ENCODE results near the gene BCAS4.

The BCAS4 gene

GRCh38 chr20:50857348-50857747, 62.5 kb downstream of the BCAS4 start:
- no peak for DNase-seq

- DNase-seq, result no peak
These were observed 63.7 kb downstream of the BCAS4 start for GRCh38 chr20:50858525-50858924.

DNA sequence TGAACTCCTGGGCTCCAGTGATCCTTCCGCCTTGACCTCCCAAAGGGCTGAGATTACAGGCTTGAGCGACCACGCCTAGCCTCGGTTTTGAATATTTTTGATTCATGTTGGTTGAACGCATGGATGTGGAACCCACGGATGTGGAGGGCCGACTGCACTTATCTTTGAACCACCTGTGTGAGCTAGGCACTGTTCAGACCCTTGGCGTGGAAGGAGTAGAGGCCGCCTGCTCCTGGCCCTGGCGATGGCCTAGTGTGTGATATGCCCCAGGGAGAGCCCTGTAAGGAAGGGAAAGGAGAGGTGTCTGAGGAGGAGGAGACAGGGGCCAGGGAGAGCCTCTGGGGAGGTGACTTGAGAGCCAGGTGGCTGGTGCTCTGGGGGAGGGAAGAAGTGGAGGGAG, 64.3 kb downstream of the BCAS4 start:
- DNase-seq, result no peak

GRCh38 chr20:50861012-50861411, 66.2 kb downstream of the BCAS4 start:
- DNase-seq, result no peak

DNA sequence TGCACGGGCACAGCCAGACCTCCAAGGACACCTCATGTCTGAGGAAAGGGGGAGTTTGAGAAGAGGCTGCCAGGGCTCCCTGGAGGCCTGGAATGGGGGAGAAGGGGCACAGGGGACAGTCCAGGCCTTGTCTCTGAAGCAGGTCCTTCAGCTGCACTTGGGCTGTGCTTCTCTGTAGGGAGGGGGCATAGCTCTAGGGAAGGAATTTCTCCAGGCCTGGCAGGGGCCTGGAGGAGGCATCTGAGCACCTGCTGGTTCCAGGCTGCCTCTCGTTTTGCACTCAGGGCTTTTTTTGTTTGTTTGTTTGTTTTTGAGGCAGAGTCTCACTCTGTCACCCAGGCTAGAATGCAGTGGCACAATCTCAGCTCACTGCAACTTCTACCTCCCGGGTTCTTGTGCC, 67.7 kb downstream of the BCAS4 start:
- no peak for DNase-seq

DNA sequence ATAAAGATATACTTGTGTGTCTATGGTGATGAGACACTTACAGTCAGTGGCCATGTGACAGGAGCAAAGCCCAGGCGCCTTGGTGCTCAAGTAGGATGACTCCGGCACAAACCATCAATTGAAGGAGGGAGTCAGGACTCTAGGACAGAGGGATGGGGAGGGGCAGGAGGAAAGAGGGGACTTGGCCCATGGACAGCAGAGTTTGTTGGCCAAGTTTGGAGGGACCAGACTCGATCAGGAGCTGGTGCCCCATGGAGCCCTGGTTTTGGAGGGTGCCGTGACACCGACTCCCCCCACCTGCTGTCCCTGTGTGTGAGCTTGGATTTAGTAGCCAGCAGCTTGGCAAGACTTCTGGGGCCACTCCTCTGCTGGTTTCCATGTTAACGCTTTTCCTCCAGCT, 70.3 kb downstream of the BCAS4 start:
- no peak for DNase-seq

DNA sequence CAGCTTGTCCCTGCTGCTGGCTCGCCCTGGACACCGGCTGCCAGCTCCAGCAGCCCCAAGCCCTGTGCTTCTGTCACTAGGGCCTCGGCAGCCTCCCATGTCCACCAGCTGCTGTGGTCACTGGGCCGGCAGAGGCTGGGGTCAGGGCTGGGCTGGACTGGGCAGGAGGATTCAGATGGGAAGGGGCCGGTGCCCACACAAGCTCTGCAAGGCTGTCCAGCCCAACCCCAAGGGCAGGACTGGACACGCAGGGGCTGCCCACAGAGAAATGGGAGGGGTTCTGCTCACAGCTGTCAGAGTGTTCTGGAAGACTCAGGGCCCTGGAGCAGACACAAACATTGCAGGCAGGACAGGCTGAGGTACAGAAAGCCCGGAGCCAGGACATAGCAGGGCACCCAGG, 70.7 kb downstream of the BCAS4 start:
- DNase-seq, result no peak

DNA sequence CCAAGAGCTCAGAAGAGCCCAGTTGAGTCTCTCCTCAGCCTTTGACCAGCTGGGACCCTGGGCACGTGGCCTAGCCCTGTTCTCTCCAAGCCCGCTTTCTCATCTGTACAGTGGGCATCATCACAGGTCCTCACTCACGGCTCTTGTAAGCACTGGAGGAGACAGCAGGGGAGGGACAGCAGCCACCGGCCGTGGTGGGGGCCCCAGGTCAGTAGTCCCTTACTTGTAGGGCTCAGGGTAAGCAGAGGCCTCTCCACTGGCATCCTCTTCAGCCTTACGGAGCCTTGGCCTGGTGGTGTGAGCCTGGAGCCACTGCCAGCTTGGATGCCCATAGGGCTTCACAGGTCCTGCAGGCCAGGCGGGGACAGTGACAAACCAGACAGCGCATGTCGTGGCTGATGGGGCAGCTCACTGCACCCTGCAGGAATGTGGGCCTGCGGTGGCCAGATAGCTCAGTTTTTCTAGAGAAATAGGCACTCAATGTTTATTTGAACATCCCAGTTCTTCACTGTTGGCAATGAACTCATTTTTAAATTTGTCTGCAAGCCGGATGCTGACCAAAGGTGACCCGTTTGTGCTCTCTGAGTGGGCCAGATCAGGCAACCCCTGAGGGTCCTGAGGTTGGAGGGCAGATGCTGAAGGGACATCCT, 71.3 kb downstream of the BCAS4 start:
- DNase-seq, result no peak

DNA sequence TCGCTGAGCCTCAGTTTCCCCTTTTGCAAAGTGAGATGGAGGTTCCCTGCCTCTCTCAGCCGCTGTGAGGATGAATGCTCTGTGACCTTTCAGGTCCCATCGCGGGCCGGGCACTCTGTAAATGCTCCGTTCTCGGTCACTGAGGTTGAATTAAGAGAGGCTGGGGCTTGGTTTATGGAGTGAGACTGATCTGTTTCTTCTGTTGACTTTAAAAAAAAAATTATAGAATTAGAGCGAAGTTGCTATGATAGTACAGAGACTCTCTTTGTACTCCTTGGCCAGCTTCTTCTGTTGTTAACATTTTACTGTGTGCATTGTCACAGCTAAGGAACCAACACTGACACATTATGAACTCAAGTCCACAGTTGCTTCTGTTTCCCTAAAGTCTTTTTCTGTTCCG, 72.0 kb downstream of the BCAS4 start:
- no peak for DNase-seq

GRCh38 chr20:50867805-50868204, 72.9 kb downstream of the BCAS4 start:
- no peak for DNase-seq

DNA sequence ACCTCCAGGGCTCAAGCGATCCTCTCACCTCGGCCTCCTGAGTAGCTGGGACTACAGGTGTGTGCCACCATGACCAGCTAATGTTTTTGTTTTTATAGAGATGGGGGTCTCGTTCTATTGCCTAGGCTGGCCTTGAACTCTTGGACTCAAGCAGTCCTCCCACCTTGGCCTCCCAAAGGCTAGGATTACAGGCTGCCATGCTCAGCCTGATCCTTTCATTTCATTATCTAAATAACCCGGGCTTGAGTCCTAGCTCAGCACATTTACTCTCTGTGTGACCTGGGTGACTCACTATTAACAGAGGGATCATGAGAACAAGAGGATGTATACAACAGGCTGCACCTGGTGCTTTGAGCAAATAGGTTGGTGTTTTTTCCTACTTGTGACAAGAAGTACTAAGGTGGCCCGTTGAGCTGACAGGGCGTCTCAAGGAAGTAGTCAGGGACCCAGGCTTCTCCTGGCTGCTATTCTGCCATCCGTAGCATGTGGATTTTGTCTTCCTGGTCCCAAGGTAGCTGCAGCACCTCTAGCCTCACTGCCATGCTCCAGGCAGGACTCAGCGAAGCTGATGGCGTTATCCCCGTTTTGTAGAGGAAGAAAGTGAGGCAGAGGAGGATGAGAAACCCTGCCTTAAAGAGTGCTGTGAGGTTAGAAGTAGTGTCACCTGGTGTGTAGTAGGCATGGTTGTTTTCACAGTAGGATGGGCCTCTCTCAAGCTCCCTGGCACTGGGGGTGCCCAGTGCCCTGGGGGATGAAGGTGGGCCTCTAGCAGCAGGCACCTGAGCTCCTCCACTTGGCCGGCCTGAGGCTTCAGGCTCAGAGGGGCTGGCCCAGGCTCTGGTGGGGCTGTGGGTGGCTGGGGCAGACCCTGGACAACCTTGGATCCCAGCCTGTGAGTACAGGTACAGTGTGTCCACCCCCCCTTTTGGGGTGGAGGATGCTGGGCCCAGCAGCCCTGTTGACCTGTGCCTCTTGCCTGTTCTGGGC, 73.9 kb downstream of the BCAS4 start:
- no peak for DNase-seq

- peak; percentile 99 for DNase-seq
These were observed 75.8 kb downstream of the BCAS4 start for GRCh38 chr20:50870561-50871161.

GRCh38 chr20:50872560-50873425, 77.9 kb downstream of the BCAS4 start:
- no peak for DNase-seq

GRCh38 chr20:50873585-50873984, 78.7 kb downstream of the BCAS4 start:
- DNase-seq, result no peak

DNA sequence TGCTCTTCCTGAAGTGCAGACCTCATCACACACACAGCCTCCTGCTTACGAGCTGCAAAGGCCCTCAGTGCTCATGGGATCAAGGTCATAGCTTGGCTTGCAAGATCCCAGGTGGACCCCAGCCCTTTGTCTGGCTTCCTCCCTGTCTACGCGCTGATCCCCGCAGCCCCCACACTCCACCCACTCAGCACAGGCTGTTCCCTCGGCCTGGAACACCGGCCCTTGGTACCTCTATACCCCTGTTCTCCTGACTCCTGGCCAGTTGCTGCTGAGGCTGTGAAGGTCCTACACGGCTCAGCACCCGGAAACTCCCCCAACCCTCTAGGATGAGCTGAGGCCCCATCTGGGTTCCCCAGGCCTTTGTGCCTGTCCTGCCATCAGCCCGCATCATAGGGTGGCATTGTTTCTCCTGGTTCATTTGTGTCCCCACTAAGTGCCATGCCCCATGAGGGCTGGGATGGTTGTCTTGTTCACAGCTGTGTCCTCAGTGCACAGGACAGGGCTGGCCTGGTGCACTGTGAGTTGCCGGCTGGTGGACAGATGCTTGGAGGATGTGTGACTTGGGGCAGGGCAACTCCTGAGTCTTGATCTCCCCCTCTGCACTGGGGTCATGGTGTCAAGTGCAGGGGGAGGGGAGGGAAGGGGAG, 79.4 kb downstream of the BCAS4 start:
- no peak for DNase-seq

- no peak for DNase-seq
These were observed 80.2 kb downstream of the BCAS4 start for GRCh38 chr20:50874758-50875665.

DNA sequence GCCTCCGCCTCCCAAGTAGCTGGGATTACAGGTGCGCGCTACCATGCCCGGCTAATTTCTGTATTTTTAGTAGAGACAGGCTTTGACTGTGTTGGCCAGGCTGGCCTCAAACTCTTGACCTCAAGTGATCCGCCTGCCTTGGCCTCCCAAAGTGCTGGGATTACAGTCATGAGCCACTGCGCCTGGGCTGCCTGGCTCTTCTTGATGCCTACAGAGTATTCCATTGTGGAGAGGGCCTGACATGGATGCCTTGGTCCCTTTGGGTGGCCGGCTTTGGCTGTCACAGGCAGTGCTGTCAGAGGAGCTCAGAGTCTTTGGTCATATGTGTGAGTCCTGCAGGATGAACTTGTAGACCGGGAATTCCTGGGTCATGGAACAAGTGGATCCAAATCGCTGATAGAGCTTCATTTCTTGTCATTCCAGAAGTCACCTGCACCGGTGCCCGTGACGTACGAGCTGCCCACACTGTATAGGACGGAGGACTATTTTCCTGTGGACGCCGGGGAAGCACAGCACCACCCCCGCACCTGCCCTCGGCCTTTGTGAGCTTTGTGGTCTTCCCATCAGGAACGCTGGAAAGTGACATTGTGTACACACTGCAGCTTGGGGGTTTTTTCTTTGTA, 81.3 kb downstream of the BCAS4 start:
- DNase-seq, result no peak

GRCh38 chr20:50876816-50877215, 82.0 kb downstream of the BCAS4 start:
- no peak for DNase-seq

GRCh38 chr20:50877232-50877743, 82.4 kb downstream of the BCAS4 start:
- DNase-seq, result peak; percentile 22
